A172 (cell line): ENCODE data around the gene RFTN2. TPM values are rescaled to one million over a fixed set of nuclear protein-coding genes. Genes with fewer than 3 reads are reported as not detected.
A peak's percentile ranks its signal among the peaks of the same experiment; 100 is the strongest.
"Not testable (repeated sequence)": the region's sequence is repeated elsewhere in the genome, so short reads cannot be mapped to it uniquely, and the experiment has no call there.

Source experiments
- DNase-seq: peaks from one replicate; pipeline ENCODE4 v3.0.0-alpha.2; 2015; ENCODE audit warnings: low spot score
- total RNA-seq: library from RNA; depleted of rRNA; stranded (reverse); fragments of >200 nt; shearing (Covaris generic); gene quantifications from 2 replicates; pipeline ENCODE4 v1.2.3, GENCODE V29; 2014

Gene RFTN2
- total RNA-seq, 1 experiment from 2014 or later, result not detected

DNA sequence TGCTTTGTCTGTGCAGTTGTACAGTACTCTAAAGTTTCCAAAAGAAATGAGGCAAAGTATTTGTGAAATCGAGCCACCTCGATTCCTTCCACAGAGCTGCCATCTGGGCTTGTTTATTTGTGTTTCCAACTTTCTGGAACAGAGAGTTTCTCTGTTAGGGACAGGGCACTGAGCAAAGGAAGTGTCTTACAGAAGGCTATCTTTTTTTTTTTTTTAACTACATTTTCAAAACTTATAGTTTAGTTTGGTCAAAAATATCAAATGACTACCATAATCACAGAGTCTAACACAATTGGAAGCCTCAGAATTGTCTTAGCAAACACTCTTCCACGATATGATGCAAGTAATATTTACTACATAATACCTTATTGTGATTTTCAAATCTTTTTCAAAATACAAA, 796 bp downstream of the RFTN2 start:
- DNase-seq, result no peak

DNA sequence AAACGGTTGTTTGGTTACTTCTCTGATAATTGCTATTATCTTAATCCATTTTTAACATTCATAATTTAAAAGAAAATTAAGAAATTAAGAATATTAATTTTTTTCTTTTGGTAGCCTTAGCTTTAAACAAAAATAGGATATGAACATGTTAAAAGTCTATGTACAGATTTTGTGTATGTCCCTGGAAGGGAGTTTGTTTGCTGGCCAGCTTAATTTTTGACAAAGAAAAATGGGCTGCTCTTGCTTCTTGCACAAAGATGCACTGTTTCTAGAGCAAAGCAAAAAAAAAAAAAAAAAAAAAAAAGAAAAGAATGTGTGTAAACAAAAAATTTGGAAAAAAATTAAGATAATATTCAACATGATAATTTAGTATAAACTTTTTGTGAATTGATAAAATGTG, 1.3 kb downstream of the RFTN2 start:
- DNase-seq, result no peak

DNA sequence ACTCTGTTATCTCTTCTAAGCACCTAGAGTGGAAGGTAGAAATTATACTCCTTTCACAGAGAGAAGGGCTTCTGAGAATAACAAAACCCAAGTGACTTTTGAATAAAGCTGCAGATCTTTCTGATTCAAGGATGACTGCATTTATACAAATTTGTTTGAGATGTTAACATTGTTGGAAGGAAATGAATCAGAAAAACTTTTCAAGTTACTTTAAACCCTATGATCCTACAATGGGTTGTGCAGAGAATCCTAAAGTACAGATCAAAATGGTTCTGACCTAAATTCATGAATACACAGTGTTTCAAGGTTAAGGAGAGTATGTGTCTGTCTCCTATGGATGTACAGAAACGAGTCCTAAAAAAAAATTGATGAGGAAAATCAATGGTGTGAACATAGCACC, 1.8 kb downstream of the RFTN2 start:
- DNase-seq, result no peak

DNA sequence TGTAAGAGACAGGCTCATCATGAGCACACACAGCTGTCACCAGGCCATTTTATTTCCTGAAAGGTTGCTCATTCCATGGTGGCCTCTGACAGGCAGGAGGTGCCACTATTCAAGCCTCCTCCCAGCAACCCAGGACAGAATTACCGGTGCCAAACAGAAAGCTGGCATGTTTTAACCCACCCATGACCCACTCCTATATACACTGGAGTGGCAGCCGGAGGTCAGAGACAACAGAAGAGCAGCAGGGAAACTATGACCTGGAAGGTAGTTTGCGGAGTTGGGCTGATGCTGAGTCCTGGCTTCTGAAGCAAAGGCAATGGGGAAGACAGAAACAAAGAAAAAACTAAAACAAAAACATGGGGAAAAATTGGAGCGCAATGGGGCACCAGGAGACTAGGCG, 2.3 kb downstream of the RFTN2 start:
- DNase-seq, result no peak

DNA sequence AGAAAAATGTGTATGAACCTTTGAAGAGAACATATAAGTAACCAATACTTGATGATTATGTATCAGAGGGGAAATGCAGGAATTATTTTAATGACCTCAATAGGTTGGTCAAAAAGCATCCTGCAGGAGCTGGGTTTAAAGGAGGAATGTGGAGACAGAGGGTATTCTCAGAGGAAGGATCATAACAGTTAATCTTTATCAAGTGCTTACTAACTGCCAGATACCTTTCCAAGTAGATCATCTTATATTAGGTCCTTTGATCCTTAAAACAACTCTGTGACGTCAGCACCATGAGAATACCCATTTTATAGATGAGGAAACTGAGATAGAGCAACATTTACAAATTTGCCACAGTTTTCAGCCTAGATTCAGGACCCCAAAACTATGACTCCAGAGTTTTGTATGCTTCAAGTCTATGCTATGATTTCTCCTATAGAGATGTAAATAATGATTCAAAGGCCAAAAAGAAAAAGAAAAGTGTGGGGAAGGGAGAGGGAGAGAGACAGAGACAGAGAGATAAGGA, 3.0 kb downstream of the RFTN2 start:
- DNase-seq, result no peak

DNA sequence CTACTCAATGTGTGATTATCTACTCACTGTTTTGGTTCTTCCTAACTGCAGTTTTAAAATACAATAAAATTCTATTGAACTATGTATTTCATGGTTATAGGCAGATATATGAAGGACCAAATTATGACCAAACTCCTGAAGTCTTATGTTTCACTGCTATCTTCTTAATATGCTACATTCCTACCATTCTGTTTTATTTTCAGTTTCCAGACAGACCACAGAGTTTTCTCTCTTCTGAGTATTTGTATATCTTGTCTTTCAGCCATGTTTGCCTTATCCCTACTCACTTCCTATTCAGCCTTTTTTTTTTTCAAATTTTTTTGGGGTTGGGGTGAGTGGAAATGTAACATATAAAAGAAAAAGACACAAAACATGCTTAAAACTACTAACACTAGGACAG, 6.3 kb downstream of the RFTN2 start:
- DNase-seq, result no peak

DNA sequence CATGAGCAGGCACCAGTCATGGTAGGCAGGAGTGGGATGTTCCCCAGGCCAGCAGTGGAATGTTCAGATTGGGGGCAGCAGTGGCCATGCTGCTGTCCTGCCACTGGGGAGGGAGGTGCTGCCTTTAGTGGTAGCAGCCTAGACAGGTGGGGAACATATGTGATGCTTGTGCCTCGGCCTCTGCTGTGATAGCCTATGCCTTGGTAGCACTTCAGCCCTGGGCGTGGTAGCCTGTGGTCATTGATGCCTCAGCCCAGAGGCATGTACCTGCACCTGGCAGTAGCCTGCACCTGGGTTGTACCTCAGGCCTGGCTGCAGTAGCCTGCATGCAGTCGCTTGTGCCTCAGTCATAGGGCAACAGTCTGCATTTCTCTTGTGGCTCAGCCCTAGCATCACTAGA, 7.1 kb downstream of the RFTN2 start:
- no peak for DNase-seq

DNA sequence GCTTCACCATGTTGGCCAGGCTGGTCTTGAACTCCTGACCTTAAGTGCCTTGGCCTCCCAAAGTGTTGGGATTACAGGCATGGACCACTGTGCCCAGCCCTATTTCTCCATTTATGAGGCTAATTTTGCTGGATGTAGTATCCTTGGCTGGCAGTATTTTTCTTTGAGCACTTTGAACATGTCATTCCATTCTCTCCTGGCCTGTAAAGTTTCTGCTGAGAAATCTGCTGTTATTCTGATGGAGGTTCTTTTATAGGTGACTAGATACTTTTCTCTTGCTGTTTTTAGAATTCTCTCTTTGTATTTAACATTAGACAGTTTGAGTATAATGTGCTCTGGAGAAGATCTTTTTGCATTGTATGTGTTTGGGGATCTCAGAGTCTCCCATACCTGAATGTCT, 9.1 kb downstream of the RFTN2 start:
- DNase-seq, result no peak

DNA sequence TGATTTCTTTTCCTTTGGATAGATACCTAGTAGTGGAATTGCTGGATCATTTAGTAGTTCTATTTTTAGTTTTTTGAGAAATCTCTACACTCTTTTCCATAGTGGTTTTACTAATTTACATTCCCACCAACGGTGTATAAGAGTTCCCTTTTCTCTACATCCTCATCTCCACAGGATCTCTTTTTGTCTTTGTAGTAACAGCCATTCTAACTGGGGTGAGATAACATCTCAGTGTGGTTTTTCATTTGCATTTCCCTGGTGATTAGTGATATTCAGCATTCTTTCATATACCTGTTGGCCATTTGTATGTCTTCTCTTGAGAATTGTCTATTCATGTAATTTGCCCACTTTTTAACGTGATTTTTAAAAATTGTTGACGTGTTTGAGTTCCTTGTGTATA, 13.8 kb downstream of the RFTN2 start:
- no peak for DNase-seq

DNA sequence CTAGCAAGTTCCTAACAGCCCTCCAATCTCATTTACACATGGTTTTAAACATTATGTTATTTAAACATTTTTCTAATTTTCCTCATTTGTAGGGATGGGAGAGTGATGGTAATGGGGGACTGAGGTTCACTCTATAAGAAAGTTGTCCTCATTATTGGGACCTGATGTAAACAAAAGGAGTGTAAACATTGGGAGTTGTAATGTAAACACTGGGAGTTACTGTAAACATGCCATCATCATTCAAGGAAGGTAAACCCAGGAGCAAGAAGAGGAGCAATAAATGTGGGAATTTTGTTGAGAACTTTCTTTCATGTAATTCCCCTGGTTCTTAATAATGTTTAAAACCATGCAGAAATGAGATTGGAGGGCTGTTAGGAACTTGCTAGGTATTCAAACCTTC, 17.8 kb downstream of the RFTN2 start:
- no peak for DNase-seq

DNA sequence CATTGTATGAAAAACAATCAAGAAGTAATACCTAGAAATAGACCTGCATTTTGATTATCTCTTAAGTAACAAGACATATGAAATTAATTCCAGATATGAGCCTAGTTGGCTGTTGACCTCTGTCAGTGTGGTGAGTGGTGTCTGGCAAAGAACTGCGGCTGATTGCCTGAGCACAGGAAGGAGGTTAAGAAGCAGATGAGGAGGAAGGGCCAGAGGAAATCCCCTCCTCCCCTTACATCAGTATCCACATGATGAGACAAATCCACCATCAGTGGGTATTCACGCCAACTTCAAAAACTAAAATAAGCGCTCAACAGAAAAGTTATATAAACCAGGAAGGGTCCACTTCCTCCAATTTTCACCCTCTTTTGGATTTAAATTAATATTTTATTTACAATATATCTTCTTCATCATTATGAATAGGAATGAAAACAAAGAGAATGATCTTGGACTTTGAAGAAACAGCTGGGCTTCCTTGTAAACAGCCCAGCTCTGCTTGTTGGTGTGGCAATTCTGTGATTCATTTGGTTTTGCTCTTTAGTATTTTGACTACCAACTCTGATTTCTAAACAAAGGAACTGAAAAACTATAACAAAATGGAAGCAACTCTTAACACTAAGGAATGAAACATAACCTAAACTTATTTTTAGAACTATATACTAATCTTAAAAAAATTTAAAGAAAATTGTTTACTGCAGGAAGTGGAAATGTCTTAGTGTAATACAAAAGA, 27.3 kb downstream of the RFTN2 start:
- no peak for DNase-seq

DNA sequence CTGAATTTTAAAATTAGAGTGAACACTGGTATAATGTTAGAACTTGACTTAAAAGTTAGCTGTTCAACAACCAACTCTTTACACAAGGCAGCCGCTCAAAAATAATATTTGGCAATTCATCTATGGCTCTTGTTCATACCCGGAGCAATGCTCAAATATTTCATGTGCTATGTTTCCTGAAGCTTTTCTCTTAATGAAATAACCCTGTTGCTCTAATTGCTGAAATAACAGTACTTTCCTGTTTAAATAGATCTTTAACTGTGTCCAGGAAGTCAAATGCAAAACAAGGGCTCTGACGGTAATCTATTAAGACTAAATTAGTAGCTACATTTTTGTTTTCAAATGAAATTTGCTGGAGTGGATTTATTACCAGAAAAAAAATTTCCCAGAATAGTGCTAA, 33.7 kb downstream of the RFTN2 start:
- DNase-seq, result no peak

DNA sequence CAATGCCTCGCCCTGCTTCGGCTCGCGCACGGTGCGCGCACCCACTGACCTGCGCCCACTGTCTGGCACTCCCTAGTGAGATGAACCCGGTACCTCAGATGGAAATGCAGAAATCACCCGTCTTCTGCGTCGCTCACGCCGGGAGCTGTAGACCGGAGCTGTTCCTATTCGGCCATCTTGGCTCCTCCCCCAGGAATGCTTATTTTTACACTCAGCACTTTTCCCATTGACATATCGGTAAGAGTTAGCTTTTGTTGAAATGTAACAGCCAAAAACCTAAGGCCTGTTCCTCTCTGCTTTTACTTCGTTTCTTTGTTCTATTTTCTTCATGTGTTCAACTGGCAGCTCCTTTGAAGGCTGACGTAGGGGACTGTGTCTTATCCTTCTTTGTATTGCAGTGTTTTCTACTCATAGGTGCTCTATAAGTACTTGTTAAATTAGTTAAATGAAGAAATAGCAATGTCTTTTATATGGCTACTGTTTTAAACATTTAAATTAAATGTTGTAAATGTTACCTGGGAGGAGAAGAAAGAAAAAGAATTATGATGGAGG, 34.7 kb downstream of the RFTN2 start:
- not testable (repeated sequence) for DNase-seq

DNA sequence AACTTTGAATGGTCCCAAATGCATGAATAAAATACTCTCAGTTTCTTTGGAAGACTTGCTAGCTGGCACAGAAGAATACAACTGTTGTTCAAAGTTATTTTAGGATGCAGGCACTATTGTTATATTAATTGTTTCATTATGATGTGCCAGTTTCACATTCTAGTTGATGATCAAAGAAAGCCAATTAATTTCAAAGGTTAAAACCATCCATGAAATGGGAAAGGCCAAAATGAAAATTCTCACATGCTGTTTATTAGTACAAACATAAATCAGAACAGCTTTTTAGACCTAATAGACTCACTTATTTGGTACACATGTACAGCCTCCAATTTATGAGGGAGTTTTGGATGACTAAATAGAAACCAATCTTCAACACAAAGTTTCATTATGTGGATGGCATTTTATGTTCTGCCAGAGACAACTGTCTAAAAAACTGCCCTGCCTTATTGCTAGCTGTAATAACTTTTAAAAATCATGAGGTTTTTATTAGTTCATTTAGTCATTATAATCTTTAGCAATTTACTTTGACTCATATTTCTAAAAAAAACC, 42.2 kb downstream of the RFTN2 start:
- DNase-seq, result no peak

DNA sequence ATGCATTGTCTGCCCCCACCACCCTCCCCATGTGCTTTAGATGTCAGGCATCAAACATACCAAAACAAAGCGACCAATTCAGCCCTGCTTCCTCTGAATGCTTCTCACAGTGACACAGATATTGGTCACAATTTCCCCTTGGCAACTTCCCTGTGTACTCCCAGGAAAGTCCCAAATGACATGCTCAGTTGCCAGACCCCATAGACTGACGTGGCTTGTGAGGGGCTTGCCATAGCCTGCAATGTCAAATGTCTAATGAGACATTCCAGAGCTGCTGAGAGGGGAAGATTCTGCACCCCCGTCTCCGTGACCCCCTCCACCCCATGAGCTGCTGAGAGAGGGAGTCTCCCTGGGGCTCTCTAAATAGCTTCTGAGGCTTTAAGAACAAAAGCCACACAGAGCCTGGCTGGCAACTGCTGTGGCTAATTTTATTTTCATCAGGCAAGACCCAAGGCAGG, 47.3 kb downstream of the RFTN2 start:
- peak; percentile 31 for DNase-seq

DNA sequence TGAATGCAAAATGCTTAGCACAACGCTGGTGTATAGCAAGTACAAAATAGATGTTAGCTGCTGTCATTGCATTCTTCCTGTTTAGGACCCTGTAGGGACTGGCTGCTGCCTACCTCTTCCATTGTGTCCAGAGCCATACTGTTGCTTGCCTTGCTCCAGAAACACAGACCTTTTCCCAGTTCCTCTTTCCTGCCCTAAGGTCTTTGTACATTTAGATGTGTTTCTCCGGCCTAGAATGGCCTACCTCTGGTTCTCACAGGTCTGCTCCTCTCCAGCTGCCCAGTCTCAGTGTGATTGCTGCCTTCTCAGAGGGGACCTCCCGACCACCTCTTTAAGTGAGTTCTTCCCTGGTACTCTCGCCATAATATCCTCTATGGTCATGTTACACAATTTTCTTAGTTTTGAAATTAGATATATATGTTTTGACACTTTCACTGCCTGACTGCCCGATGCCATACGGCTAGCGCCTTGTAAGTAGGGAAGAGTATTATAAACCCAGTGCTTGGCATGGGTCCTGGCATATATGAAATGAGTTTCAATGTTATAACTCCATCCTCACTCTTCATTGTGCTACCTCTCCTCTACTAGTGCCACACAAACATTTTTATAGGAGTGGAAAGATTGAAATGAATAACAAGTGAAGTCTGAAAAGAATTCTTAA, 48.3 kb downstream of the RFTN2 start:
- DNase-seq, result no peak

DNA sequence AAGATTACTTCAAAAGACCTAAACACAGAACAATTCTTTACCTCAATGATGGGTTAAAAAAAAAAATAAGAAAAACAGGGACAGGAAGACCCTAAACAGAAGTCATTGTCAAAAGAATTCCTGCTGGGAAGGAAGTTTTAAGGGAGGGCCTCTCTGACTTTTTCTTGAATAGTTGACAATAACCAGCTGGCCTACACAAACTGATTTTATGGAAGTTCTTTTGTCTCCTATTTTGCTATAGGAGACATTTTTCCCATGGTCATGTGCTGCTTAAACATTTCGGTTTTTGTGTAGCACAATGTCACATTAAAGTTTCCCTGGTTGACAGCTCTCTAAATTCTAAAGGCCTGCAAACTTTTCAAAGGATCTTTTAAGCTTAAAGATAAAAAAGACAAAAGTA, 55.3 kb downstream of the RFTN2 start:
- DNase-seq, result no peak

DNA sequence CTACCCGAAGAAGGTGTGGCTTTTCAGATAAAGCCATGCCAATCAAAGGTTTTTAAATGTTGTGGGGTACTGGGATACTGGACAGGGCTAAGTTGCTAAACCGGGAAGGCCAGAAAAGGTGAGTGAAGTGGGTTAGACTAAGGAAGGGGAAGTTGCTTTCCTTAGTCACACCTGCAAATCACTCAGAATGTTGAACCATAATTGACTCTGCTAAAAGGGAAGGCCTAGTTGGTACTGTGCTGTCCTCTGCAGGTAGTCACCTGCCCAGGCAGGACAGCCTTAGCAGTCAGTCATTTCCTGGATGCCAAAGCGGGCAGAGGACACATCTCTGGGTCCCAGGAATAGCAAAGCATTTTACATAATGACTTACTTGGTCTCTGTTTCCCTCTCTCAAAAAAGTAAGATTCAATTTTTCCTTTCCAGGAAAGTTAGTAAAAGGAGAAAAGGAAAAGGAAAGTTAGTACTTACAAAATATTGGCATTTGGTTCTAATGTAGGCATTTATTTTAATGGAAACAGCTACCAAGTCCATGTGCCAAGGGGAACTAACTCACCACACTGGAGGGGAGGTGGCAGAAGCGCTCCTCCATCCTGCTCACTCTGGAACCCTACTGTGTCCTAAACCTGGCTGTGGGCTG, 60.3 kb downstream of the RFTN2 start:
- DNase-seq, result no peak

DNA sequence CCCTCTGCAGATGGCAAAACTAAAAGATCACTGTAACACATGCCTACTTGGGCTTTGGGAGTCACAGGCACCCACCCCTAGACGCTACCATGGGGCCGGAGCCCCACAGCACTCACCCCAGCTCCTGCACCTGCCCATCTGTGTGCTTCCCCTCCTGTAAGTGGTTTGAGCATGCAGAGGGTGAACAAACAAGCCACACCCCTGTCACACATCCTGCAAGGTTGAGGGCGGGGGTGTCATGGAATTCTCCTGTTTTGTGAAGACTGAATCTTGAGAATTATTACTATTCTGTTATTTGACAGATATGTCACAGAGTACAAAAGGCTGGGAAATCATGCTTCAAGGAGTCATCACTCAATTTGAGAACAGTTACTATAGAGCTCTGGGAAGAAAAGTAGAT, 60.9 kb downstream of the RFTN2 start:
- no peak for DNase-seq

DNA sequence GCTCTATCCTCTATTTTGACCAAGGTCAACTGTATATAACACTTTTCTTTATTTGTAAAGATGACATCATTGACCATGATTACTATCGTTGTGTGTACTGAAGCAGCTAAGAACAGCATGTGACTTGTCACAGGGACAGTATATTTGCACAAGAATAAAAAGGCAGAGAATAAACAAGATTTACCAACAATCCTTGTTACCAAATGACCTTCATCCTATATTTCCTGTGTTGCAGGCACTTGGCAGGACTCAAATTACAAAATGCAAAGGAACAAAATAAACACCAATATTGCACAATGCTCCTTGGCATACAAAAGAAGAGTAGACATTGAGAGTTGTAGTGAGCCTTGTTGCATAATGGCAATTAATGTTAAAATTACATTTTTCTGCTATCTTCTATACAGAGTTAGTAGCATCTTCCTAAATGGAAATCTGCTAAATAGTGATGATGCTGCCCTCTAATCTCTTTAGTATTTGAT, 61.8 kb downstream of the RFTN2 start:
- no peak for DNase-seq

DNA sequence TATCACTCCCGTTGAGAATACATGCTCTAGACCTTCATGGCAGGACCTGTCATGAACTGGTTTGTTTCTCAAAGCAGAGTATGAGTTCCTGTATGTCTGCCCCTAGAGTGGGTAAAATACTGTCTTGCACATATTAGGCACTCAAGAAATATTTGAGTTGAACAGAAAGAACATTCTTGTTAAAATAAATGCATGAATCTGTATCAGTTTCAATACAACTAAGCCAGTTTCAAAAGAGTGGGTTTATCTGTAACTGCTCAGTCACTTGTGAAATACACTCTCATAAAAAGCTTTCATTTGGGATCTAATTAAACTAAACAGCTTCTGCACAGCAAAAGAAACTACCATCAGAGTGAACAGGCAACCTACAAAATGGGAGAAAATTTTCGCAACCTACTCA, 69.2 kb downstream of the RFTN2 start:
- DNase-seq, result no peak
